ENCODE results near the gene CNOT6L. TPM values are rescaled to one million over a fixed set of nuclear protein-coding genes. Genes with fewer than 3 reads are reported as not detected.

The CNOT6L gene
- polyA plus RNA-seq, 1 of the 3 experiments (the other 2 are of a cell fraction): 2.8 TPM

DNA sequence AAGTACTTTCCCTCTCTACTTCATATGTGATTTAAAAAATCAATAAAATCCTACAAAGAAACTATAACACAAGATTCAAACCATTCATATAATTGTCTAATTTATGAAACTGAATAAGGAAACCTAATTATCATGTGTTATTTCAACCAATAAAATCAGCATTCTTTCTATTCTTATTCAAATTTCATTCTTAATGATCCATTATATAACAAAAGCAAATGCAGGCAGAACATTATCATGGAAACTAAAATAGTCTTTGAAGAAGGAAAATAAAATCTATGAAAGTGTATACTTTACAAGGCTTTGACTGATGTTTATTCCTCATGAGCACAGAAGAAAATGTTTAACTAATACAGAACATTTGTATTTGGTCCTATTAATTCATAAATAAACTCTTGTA is 47.6 kb downstream of the CNOT6L start (continued):
- TF ChIP-seq RXRA (IDR thresholded peaks at IDR 0.05; ENCODE audit: borderline replicate concordance, low read depth): no peak
- TF ChIP-seq JUND (IDR thresholded peaks at IDR 0.05): no peak
- TF ChIP-seq, protein P1, sequence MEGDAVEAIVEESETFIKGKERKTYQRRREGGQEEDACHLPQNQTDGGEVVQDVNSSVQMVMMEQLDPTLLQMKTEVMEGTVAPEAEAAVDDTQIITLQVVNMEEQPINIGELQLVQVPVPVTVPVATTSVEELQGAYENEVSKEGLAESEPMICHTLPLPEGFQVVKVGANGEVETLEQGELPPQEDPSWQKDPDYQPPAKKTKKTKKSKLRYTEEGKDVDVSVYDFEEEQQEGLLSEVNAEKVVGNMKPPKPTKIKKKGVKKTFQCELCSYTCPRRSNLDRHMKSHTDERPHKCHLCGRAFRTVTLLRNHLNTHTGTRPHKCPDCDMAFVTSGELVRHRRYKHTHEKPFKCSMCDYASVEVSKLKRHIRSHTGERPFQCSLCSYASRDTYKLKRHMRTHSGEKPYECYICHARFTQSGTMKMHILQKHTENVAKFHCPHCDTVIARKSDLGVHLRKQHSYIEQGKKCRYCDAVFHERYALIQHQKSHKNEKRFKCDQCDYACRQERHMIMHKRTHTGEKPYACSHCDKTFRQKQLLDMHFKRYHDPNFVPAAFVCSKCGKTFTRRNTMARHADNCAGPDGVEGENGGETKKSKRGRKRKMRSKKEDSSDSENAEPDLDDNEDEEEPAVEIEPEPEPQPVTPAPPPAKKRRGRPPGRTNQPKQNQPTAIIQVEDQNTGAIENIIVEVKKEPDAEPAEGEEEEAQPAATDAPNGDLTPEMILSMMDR (IDR thresholded peaks at IDR 0.05): no peak
- TF ChIP-seq EP300 (IDR thresholded peaks at IDR 0.05; ENCODE audit: borderline replicate concordance in 1 of 2, low read depth in 1 of 2, low read length in 1 of 2): no peak
- TF ChIP-seq RAD21 (IDR thresholded peaks at IDR 0.05; ENCODE audit: low read length): no peak

DNA sequence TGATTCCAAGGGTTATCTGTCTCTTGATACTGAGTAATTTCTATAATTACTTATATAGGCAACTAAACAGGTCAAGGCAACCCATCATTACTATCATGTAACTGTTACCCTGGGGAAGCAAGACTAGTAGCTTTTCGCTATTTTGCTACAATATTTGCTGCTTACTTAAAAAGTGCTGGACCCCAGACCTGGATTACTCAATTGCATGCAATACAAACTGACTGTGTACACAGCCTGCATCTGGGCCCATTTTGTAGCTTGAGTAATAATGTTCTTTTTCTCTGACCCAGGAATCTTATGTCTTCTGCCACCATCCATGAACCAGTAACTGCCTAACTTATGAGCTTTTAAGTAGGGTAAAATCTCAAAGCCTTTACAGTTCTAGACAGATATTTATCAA is 53.4 kb downstream of the CNOT6L start:
- Histone ChIP-seq H3F3A (replicated peaks; ENCODE audit: insufficient read depth) (peaks cover 5% of the 10 kb centered on the region), H3K79me2 (ENCODE audit: insufficient read depth) (no peaks in the 10 kb centered on the region), H3K27ac (ENCODE audit: low read depth in 2 of 2, low read length in 1 of 2) (no peak overlapping the region), H4K20me1 (ENCODE audit: insufficient read depth) (no peaks in the 10 kb centered on the region), H2AFZ (ENCODE audit: low read depth) (no peak overlapping the region), H3K9me2 (no peaks in the 10 kb centered on the region), H3K36me3 (replicated peaks in 1 of 2; ENCODE audit: control insufficient read depth in 1 of 2, insufficient read depth in 2 of 2, low read length in 1 of 2) (peaks cover 7 to 29% of the 10 kb centered on the region in 2 experiments), H3K9me3 (peaks cover 8% of the 10 kb centered on the region; the same call in 1 of the 2 replicates), H3K4me3 (ENCODE audit: low read depth in 2 of 2, low read length in 1 of 2) (no peak overlapping the region), H3K9ac (no peak overlapping the region), H3K4me2 (no peak overlapping the region), H3K4me1 (ENCODE audit: control insufficient read depth in 1 of 2, insufficient read depth in 2 of 2, low read depth in 1 of 2, low read length in 1 of 2) (no peaks in the 10 kb centered on the region), H3K27me3 (ENCODE audit: insufficient read depth) (no peaks in the 10 kb centered on the region)
- WGBS (ENCODE audit: low lambda C conversion rate): 85% methylated on average over 1 of the region's 1 CpG
- DNase-seq: no peak
- ChIA-PET CTCF (no interaction called here), POLR2A (no interaction called here)
- TF ChIP-seq, protein P2, sequence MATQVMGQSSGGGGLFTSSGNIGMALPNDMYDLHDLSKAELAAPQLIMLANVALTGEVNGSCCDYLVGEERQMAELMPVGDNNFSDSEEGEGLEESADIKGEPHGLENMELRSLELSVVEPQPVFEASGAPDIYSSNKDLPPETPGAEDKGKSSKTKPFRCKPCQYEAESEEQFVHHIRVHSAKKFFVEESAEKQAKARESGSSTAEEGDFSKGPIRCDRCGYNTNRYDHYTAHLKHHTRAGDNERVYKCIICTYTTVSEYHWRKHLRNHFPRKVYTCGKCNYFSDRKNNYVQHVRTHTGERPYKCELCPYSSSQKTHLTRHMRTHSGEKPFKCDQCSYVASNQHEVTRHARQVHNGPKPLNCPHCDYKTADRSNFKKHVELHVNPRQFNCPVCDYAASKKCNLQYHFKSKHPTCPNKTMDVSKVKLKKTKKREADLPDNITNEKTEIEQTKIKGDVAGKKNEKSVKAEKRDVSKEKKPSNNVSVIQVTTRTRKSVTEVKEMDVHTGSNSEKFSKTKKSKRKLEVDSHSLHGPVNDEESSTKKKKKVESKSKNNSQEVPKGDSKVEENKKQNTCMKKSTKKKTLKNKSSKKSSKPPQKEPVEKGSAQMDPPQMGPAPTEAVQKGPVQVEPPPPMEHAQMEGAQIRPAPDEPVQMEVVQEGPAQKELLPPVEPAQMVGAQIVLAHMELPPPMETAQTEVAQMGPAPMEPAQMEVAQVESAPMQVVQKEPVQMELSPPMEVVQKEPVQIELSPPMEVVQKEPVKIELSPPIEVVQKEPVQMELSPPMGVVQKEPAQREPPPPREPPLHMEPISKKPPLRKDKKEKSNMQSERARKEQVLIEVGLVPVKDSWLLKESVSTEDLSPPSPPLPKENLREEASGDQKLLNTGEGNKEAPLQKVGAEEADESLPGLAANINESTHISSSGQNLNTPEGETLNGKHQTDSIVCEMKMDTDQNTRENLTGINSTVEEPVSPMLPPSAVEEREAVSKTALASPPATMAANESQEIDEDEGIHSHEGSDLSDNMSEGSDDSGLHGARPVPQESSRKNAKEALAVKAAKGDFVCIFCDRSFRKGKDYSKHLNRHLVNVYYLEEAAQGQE (IDR thresholded peaks at IDR 0.05; ENCODE audit: low read depth, low read length): no peak
- no peak for TF ChIP-seq NRF1 (IDR thresholded peaks at IDR 0.05; ENCODE audit: low read depth, low read length)
- TF ChIP-seq POLR2AphosphoS5 (IDR thresholded peaks at IDR 0.05; ENCODE audit: low read depth, low read length): no peak
- TF ChIP-seq CHD2 (IDR thresholded peaks at IDR 0.05; ENCODE audit: low read length, partially characterized antibody): no peak
- no peak for TF ChIP-seq YY1 (IDR thresholded peaks at IDR 0.05; ENCODE audit: low read depth)
- TF ChIP-seq, protein P3, sequence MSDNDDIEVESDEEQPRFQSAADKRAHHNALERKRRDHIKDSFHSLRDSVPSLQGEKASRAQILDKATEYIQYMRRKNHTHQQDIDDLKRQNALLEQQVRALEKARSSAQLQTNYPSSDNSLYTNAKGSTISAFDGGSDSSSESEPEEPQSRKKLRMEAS (IDR thresholded peaks at IDR 0.05; ENCODE audit: low read depth): no peak
- no peak for TF ChIP-seq FOXM1 (IDR thresholded peaks at IDR 0.05; ENCODE audit: low read depth)
- TF ChIP-seq SMC3 (IDR thresholded peaks at IDR 0.05; ENCODE audit: low read depth, low read length): no peak
- TF ChIP-seq, protein P4, sequence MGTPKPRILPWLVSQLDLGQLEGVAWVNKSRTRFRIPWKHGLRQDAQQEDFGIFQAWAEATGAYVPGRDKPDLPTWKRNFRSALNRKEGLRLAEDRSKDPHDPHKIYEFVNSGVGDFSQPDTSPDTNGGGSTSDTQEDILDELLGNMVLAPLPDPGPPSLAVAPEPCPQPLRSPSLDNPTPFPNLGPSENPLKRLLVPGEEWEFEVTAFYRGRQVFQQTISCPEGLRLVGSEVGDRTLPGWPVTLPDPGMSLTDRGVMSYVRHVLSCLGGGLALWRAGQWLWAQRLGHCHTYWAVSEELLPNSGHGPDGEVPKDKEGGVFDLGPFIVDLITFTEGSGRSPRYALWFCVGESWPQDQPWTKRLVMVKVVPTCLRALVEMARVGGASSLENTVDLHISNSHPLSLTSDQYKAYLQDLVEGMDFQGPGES (IDR thresholded peaks at IDR 0.05; ENCODE audit: low read depth, low read length): no peak
- TF ChIP-seq EP300 (IDR thresholded peaks at IDR 0.05; ENCODE audit: borderline replicate concordance in 1 of 2, low read depth in 1 of 2, low read length in 1 of 2): no peak
- no peak for TF ChIP-seq TCF12 (IDR thresholded peaks at IDR 0.05)
- TF ChIP-seq GABPA (IDR thresholded peaks at IDR 0.05; ENCODE audit: low read depth): no peak
- TF ChIP-seq FOSL2 (IDR thresholded peaks at IDR 0.05; ENCODE audit: borderline replicate concordance, low read depth): no peak
